Astrocyte of the spinal cord (primary cell): ENCODE measurements around the gene SESTD1.
"Not testable (repeated sequence)": the region's sequence is repeated elsewhere in the genome, so short reads cannot be mapped to it uniquely, and the experiment has no call there.

Experiments
- DNase-seq: peaks from one replicate; pipeline ENCODE4 v3.0.0; 2011; ENCODE audit warnings: low read depth, low spot score
- H3K4me3 ChIP-seq: 2 replicates; pipeline ENCODE4 v1.5.1; 2011; ENCODE audit warnings: low read depth, mild to moderate bottlenecking, low read length, moderate library complexity
- CTCF ChIP-seq: IDR thresholded peaks from 2 replicates; pipeline ENCODE4 v1.5.1; 2012; ENCODE audit warnings: low read depth, mild to moderate bottlenecking, low read length, inconsistent platforms
- in situ Hi-C: cut with HindIII; loops from 2 replicates; pipeline ENCODE4 v1.10.0; 2017; ENCODE audit warnings: low sequenced_read_pairs

The SESTD1 gene

DNA sequence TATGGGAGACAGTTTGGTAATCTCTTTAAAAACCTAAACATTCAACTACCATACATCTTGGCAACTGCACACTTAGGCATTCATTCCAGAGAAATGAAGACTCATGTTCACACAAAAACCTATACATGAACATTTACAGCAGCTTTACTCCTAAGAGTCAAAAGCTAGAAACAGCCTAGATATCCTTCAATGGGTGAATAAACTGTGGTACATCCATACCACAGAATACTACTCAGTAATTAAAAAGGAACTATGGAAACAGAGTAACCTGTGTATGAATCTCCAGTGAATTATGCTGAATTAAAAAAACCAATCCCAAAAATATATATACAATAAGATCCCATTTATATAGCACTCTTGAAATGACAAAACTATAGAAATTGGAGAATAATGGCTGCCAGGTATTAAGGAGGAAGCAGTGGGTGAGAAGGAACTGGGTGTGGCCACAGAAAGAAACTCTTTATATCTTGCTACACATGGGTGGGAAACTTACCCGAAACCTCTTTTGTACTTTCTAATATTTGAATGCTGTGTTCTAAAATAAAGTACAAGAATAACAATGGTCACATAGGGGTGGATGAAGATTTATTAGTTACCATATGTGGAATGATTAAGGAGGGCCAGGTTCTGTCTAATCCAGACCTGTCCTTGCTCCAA is 13.7 kb downstream of the SESTD1 start:
- DNase-seq, result no peak
- no peak for TF ChIP-seq CTCF
- in situ Hi-C loops, result no loop called here
- H3K4me3 ChIP-seq, result no peak overlapping the region

- no peak for TF ChIP-seq CTCF
- no peak overlapping the region for H3K4me3 ChIP-seq
- no peak for DNase-seq
- in situ Hi-C loops, result no loop called here
These were observed 14.5 kb downstream of the SESTD1 start for GRCh38 chr2:179250095-179250494.

GRCh38 chr2:179248024-179248348 is 16.6 kb downstream of the SESTD1 start:
- TF ChIP-seq CTCF, result no peak
- no peak overlapping the region for H3K4me3 ChIP-seq
- DNase-seq, result no peak
- in situ Hi-C loops, result no loop called here

GRCh38 chr2:179247318-179248023 is 17.2 kb downstream of the SESTD1 start:
- no peak for DNase-seq
- TF ChIP-seq CTCF, result no peak
- no peak overlapping the region for H3K4me3 ChIP-seq
- in situ Hi-C loops, result no loop called here

- H3K4me3 ChIP-seq, in situ Hi-C loops, DNase-seq: not testable (repeated sequence)
These were observed 18.8 kb downstream of the SESTD1 start for GRCh38 chr2:179245843-179246242.

GRCh38 chr2:179243046-179243445 is 21.6 kb downstream of the SESTD1 start:
- TF ChIP-seq CTCF, result no peak
- no peak for DNase-seq
- H3K4me3 ChIP-seq, result no peak overlapping the region
- in situ Hi-C loops, result no loop called here
